DMS153 treated with DMSO at 0.1 percent for 48 hours (cell line): ENCODE data around the gene COPS8.

ENCODE experiments used
- DNase-seq: peaks from one replicate; lab custom pipeline; 2025; ENCODE audit not compliant: unreplicated experiment; lab: John Stamatoyannopoulos, UW

COPS8 gene

GRCh38 chr2:237097911-237098702, 12.4 kb downstream of the COPS8 start:
- no peak for DNase-seq

- DNase-seq = no peak
Observed at GRCh38 chr2:237099804-237100203, 14.1 kb downstream of the COPS8 start.

- DNase-seq = no peak
Observed at GRCh38 chr2:237101118-237101979, 15.7 kb downstream of the COPS8 start.

- DNase-seq = no peak
Observed at GRCh38 chr2:237102428-237102827, 16.7 kb downstream of the COPS8 start.

GRCh38 chr2:237109421-237109934, 23.8 kb downstream of the COPS8 start:
- DNase-seq = no peak

- DNase-seq = no peak
Observed at GRCh38 chr2:237113026-237113795, 27.5 kb downstream of the COPS8 start.

- DNase-seq = no peak
Observed at GRCh38 chr2:237115870-237116269, 30.2 kb downstream of the COPS8 start.

- DNase-seq = no peak
Observed at GRCh38 chr2:237116431-237116830, 30.7 kb downstream of the COPS8 start.

GRCh38 chr2:237118025-237118424, 32.3 kb downstream of the COPS8 start:
- DNase-seq = no peak

GRCh38 chr2:237118561-237119155, 33.0 kb downstream of the COPS8 start:
- no peak for DNase-seq

- DNase-seq = no peak
Observed at GRCh38 chr2:237120916-237121315, 35.2 kb downstream of the COPS8 start.

- DNase-seq = no peak
Observed at GRCh38 chr2:237121321-237121720, 35.6 kb downstream of the COPS8 start.

- no peak for DNase-seq
Observed at GRCh38 chr2:237122214-237122666, 36.6 kb downstream of the COPS8 start.

GRCh38 chr2:237124820-237125219, 39.1 kb downstream of the COPS8 start:
- DNase-seq = no peak

GRCh38 chr2:237125967-237126366, 40.3 kb downstream of the COPS8 start:
- no peak for DNase-seq

GRCh38 chr2:237126519-237127174, 41.0 kb downstream of the COPS8 start:
- DNase-seq = no peak

- no peak for DNase-seq
Observed at GRCh38 chr2:237128026-237128703, 42.5 kb downstream of the COPS8 start.

- no peak for DNase-seq
Observed at GRCh38 chr2:237128845-237129592, 43.3 kb downstream of the COPS8 start.
